Rectal smooth muscle tissue (tissue), 1 donor: Measurements from ENCODE around the gene TMEM184C.

Source experiments
- H3K27ac ChIP-seq: one replicate; pipeline ENCODE4 v1.7.0; 2013; ENCODE audit warnings: low read depth, low read length, inconsistent platforms
- H3K27me3 ChIP-seq: one replicate; pipeline ENCODE4 v1.7.0; 2013; ENCODE audit warnings: low read length; ENCODE audit not compliant: control insufficient read depth, insufficient read depth
- H3K36me3 ChIP-seq: one replicate; pipeline ENCODE4 v1.7.0; 2013; ENCODE audit warnings: low read length; ENCODE audit not compliant: control insufficient read depth, insufficient read depth
- H3K4me1 ChIP-seq: one replicate; pipeline ENCODE4 v1.7.0; 2013; ENCODE audit warnings: low read length; ENCODE audit not compliant: control insufficient read depth, insufficient read depth
- H3K4me3 ChIP-seq: one replicate; pipeline ENCODE4 v1.7.0; 2013; ENCODE audit warnings: low read length
- H3K9ac ChIP-seq: one replicate; pipeline ENCODE4 v1.7.0; 2013; ENCODE audit warnings: low read length

Gene TMEM184C

DNA sequence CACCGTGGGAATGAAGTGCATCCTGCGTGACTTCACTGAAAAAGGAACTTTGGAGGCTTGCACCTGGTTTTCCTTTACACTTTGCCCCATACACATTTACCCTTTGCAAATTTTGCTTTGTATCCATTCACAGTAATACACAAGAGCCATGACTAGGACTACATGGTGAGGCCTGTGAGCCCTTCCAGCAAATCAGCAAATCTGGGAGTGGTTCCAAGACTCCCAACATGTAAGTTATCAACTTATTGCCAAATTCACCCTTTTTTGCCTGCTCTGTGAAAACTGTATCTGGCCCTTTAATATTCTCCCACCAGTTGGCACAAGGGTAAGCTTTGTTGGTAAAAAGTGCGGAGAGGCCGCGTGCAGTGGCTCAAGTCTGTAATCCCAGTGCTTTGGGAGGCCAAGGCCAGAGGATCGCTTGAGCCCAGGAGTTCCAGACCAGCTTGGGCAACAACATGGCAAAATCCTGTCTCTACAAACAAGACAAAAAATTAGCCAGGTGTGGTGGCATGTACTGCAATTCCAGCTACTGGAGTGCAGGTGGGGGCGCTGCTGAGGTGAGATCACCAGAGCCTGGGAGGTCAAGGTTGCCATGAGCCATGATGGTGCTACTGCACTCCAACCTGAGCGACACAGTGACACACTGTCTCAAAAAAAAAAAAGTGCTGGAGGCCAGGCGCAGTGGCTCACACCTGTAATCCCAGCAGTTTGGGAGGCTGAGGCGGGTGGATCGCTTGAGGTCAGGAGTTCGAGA lies 61.8 kb downstream of the TMEM184C start:
- H3K9ac ChIP-seq, result no peak overlapping the region
- H3K4me3 ChIP-seq, result no peak overlapping the region
- no peaks in the 10 kb centered on the region for H3K27me3 ChIP-seq
- H3K27ac ChIP-seq, result no peak overlapping the region
- peaks cover 2% of the 10 kb centered on the region for H3K4me1 ChIP-seq
- no peaks in the 10 kb centered on the region for H3K36me3 ChIP-seq

DNA sequence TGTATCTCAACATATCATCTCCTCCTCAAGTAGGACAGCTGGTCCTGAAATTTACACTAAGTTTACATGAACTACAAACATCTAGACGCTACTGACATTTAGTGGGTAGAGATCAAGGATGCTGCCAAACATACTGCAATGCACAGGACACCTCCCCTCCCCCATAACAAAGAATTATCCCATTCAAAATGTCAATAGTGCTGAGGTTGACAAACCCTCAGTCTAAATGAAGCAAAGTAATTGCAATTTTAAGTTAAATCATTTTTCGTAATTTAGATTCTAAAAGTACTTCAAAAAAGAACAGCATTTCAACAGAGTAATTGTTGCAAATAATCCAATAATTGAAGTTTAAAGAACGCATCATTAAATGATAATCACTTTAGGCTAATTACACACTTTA lies 65.6 kb downstream of the TMEM184C start:
- Histone ChIP-seq H3K27me3 (no peaks in the 10 kb centered on the region), H3K4me1 (peaks cover 7% of the 10 kb centered on the region), H3K36me3 (no peaks in the 10 kb centered on the region), H3K27ac (no peak overlapping the region), H3K9ac (no peak overlapping the region), H3K4me3 (peak overlapping the region; percentile 85)

DNA sequence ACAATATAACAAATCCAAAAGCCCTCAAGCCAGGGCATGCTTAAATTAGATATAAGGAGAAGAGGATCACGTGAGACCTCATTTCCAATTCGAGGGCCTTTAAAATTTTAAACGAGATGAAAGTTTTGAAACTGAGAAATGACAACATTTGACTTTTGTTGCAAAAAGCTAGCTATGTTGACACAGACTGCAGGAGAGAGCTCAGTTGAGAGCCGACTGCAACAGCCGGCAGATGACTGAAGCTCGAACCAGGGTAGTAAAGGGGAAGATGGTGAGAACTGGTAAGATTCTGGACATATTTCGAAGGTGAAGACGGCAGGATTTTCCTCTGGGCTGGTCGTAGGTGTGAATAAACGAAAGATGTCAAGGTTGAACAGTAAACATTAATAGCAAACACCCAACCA lies 66.0 kb downstream of the TMEM184C start:
- peak overlapping the region; percentile 81 for H3K9ac ChIP-seq
- H3K36me3 ChIP-seq, result no peaks in the 10 kb centered on the region
- peaks cover 7% of the 10 kb centered on the region for H3K4me1 ChIP-seq
- no peaks in the 10 kb centered on the region for H3K27me3 ChIP-seq
- peak overlapping the region; percentile 85 for H3K4me3 ChIP-seq
- H3K27ac ChIP-seq, result peak overlapping the region; percentile 90

DNA sequence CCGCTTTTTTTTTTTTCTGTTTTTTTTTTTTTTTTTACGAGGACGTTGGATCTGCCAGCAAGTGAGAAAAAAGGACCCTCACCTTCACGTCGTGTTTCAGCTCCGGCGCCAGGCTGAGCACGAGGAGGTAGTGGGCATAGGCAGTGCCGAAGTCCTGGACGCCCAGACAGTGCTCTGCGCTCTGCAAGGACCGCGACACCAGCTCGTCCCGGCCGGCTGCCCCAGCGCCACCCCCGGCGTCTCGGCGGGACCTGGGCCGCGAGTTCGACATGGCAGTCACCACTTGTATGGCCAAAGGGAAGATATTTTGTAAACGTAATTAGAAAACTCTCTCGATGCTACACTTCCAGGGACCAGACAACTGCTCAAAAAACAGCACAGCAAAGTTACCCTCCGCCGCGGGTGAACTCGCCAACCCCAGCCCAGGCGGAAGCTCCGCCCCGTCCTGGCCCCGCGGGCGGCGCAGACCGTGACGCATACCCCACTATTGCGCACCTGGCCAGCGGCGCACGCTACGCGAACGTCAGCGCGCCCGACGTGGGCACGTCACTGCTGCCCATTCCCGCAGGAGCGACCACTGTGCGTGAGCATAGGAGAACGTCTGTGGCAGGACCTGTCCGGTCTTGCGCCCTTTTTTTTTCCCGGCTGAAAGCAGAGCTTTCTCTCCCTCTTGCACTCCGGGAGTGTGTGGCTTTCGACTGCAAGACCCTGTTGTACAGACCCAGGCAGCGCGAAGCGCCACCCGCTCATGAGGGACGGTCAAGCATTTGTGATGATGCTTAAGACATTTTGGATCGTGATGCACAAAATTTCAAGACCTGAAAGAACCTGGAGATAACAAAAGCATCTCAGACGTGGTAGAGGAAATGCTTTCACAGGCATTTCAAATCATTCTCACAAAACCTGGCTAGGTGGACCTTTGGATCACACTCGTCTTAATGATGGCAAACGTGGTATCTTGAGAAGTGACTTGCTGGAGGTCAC lies 66.8 kb downstream of the TMEM184C start, which contains the start of gene PRMT9:
PRMT9 (minus strand) TSS at position 447 of the 984 bp plus-strand sequence; CDS start at position 271, 176 bp downstream.
- Histone ChIP-seq H3K27ac (peak within 1 kb of the TSS; percentile 90), H3K4me3 (peak within 1 kb of the TSS; percentile 85), H3K36me3 (no peaks in the 10 kb centered on the region), H3K27me3 (no peaks in the 10 kb centered on the region), H3K4me1 (peaks cover 5% of the 10 kb centered on the region), H3K9ac (peak within 1 kb of the TSS; percentile 81)

DNA sequence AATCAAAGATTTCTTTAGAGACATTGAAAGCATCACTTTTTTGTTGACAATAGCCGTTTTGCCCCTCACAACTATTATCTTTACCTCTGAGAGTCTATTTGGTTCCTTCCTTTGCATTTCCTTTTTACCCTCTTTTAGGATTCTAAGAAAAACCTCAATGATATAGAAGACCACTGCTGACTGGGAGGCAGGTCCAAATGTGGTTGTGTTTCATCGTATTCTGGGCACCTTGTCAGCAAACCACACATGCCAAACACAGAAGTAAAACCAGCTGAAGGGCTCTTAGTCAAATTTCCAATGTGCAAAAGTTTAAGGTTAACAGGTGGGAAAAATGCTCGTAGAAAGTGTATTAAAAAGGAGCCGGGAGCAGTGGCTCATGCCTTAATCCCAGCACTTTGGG lies 71.9 kb downstream of the TMEM184C start:
- peaks cover 5% of the 10 kb centered on the region for H3K4me1 ChIP-seq
- H3K9ac ChIP-seq, result no peak overlapping the region
- no peaks in the 10 kb centered on the region for H3K27me3 ChIP-seq
- H3K4me3 ChIP-seq, result no peak overlapping the region
- H3K27ac ChIP-seq, result no peak overlapping the region
- no peaks in the 10 kb centered on the region for H3K36me3 ChIP-seq

DNA sequence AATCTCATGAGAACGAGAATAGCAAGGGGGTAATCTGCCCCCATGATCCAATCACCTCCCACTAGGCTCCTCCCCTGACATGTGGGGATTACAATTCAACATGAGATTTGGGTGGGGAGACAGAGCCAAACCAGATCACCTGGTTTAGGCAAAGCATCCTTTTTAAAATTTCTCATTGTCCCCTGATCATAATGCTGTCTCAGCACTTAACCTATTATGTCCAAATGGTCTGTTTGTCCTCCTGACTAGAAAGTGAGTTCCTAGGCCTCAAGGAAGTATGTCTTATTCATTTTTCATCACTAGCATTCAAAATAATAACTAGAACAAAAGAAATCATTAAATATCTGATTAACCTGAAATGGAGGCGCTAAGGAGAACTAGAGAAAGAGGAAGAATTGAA lies 74.6 kb downstream of the TMEM184C start:
- H3K9ac ChIP-seq, result no peak overlapping the region
- H3K36me3 ChIP-seq, result no peaks in the 10 kb centered on the region
- no peak overlapping the region for H3K27ac ChIP-seq
- H3K27me3 ChIP-seq, result no peaks in the 10 kb centered on the region
- no peak overlapping the region for H3K4me3 ChIP-seq
- H3K4me1 ChIP-seq, result no peaks in the 10 kb centered on the region

DNA sequence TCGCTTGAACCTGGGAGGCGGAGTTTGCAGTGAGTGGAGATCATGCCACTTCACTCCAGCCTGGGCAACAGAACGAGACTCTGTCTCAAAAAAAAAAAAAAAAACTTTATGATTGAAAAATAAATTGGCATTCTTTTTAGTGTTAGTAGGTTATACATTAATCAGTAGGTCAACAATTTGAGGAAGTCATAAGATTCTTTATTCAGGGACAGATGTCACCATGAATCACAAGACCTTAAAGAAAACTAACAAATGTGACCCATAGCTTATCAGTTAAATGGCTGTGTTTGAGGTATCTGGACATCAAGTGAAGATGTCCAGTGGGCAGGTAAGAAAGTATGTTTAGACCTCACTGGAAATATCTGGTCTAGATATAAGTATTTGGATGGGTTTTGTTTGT lies 76.0 kb downstream of the TMEM184C start:
- no peaks in the 10 kb centered on the region for H3K4me1 ChIP-seq
- no peaks in the 10 kb centered on the region for H3K36me3 ChIP-seq
- H3K4me3 ChIP-seq, result no peak overlapping the region
- no peaks in the 10 kb centered on the region for H3K27me3 ChIP-seq
- no peak overlapping the region for H3K27ac ChIP-seq
- no peak overlapping the region for H3K9ac ChIP-seq

DNA sequence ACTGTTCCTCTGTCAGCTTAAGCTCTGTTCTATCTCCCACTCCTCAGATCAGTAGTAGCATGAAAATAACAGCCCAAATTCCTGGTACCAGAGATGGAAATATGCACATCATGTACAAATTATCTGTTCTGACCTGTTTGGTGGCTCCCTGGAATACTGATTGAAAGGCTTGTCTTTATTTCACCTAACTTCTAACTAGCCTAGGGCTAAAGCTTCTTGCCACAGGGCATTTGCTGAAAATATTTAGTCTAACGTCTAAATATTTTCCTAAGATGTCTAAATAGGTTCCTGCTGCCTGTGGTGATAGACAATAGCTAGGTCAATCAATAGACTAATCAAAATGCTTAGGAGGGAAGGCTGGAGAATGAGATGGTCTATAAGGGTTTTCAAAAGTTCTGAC lies 79.7 kb downstream of the TMEM184C start:
- H3K36me3 ChIP-seq, result no peaks in the 10 kb centered on the region
- no peak overlapping the region for H3K4me3 ChIP-seq
- no peaks in the 10 kb centered on the region for H3K4me1 ChIP-seq
- no peak overlapping the region for H3K27ac ChIP-seq
- no peaks in the 10 kb centered on the region for H3K27me3 ChIP-seq
- no peak overlapping the region for H3K9ac ChIP-seq

DNA sequence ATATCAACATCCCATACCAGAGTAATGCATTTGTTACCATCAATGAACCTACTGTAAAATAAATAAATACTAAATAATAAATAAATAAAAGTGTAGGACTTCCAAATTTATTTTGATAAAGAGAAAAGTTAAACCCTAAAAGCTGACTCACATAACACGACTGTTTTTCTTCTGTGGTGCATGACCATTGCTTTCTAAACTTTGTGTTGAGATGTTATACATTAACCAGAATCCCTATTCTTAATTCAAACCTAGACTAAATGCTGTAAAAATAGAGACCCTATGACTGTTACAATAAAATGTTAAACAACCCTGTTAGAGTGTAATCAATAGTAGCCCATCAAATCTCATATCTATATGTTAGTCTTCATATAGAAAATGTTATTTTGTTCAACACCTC lies 87.6 kb downstream of the TMEM184C start:
- H3K4me1 ChIP-seq, result no peaks in the 10 kb centered on the region
- H3K27ac ChIP-seq, result no peak overlapping the region
- H3K9ac ChIP-seq, result no peak overlapping the region
- H3K27me3 ChIP-seq, result no peaks in the 10 kb centered on the region
- no peaks in the 10 kb centered on the region for H3K36me3 ChIP-seq
- no peak overlapping the region for H3K4me3 ChIP-seq

DNA sequence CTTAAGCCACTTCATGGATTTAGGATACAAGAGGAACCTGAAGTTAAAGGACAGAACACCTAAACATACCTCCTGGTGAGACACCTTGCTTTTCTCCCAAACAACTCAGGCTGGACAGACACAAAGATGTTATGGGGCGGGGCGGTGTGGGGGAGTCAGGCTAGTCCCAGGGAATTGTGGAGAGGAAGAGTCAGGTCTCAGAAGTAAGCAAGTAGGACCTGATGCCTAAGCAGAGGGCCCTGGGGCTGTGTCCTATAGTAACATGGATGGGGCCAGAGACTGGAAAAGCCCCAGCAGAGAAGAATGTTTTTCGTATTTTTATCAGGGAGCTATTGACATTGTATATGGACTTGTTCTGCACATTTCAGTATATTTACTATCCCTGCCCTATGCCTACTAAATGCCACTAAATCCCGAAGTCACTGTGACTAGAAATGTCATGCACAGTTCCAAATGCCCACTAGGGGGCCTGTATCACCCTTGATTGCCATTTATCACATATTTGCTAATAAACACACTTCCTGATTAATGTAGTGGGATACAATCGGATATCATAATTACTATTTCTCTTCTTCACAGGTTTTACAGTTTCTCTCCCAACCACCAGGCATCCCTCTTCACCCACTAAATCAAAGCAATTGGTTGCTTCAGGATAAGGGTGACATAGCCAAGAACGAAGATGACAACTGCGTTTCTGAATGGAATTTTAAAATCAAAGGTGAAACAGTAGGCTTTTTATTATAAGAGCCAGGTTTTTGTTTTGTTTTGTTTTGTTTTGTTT lies 90.9 kb downstream of the TMEM184C start:
- Histone ChIP-seq H3K4me3 (no peak overlapping the region), H3K27ac (no peak overlapping the region), H3K4me1 (no peaks in the 10 kb centered on the region), H3K9ac (no peak overlapping the region), H3K36me3 (no peaks in the 10 kb centered on the region), H3K27me3 (no peaks in the 10 kb centered on the region)

DNA sequence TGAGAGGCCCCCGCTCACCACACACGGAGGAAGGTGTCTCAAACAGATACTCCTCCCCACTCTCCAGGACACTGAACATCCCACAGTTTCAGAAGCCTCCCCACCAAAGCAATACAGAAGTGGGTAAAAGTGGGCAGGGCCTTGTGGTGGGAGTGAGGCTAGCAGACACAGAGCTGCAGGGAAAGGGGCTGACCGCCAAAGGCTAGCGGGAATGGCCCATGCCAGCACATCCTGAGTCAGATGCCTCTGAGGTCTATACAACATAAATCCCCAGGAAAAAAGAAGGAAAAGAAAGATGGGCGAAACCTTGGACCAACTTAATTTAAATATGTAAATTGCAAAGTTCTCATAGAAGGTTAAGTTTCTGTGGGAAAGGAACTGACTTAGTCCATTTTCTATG lies 92.8 kb downstream of the TMEM184C start:
- H3K27ac ChIP-seq, result no peak overlapping the region
- no peaks in the 10 kb centered on the region for H3K4me1 ChIP-seq
- no peak overlapping the region for H3K9ac ChIP-seq
- no peak overlapping the region for H3K4me3 ChIP-seq
- no peaks in the 10 kb centered on the region for H3K27me3 ChIP-seq
- no peaks in the 10 kb centered on the region for H3K36me3 ChIP-seq
